Neutrophil (primary cell): ENCODE data around the gene DAD1.
"Not testable (repeated sequence)": the region's sequence is repeated elsewhere in the genome, so short reads cannot be mapped to it uniquely, and the experiment has no call there.

Experiments
- H3K27ac ChIP-seq: fragments of 200-600 bp; sonication (generic); 2 replicates; pipeline ENCODE4 v1.5.1; 2016; ENCODE audit warnings: mild to moderate bottlenecking, moderate library complexity
- H3K27me3 ChIP-seq: fragments of 200-600 bp; sonication (generic); 2 replicates; pipeline ENCODE4 v1.6.0; 2016; ENCODE audit warnings: mild to moderate bottlenecking
- H3K36me3 ChIP-seq: fragments of 200-600 bp; sonication (generic); 2 replicates; pipeline ENCODE4 v1.5.1; 2017
- H3K4me1 ChIP-seq, 2 experiments: fragments of 200-600 bp in 1 of 2; sonication (generic) in 1 of 2; 1 replicate in 1 of 2; 2 replicates in 1 of 2; pipeline versions ENCODE4 v1.5.1 to v1.6.1; 2013 to 2016; ENCODE audit warnings: low read depth in 1 of 2, low read length in 1 of 2, mild to moderate bottlenecking in 1 of 2, moderate library complexity in 1 of 2; ENCODE audit not compliant: control insufficient read depth in 1 of 2, insufficient read depth in 1 of 2
- H3K4me3 ChIP-seq, 2 experiments: fragments of 200-600 bp in 1 of 2; sonication (generic) in 1 of 2; 1 replicate in 1 of 2; 2 replicates in 1 of 2; pipeline ENCODE4 v1.5.1; 2013 to 2016; ENCODE audit warnings: low read depth in 1 of 2, low read length in 1 of 2, mild to moderate bottlenecking in 1 of 2, moderate library complexity in 1 of 2
- H3K9me3 ChIP-seq: fragments of 200-600 bp; sonication (generic); 2 replicates; pipeline ENCODE4 v1.5.1; 2016
- TF ChIP-seq, protein P1 (sequence below): fragments of 200-600 bp; sonication (generic); IDR thresholded peaks from 2 replicates; pipeline ENCODE4 v1.5.1; 2016; ENCODE audit warnings: antibody characterized with exemption

The DAD1 gene

DNA sequence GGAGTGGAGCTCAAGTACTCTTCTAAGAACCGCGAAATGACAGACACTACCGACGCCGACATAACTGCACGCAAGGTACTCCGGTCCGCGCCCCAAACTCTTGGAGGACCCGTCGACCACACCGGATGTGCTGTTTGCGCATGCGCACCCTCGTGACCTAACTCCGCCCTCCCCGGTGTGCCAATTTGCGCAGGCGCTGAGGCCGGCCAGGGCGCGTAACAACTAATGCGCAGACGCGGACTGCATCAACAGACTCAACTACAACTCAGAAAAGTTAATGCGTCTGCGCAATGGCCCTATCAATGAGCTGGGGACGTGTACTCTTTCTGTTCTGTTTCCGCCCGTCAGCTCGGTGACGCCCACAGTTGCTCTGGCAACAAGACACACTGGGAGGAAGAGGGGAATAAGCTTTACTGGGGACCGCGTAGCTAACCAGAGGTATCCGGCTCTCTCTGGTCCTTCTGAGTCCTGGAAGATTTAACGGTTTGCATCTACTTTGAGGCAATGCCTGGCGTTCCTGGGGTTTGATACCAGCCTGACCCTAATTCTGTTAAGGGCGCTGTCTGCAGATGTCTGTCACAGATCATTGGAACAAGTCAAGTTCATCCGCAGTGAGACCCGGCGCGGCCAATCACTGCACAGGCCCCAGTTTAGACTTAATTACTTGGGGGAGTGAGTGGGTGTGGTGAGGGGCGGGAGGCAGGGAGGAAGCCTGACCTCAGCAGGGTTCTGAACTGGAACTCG is at the start of gene DAD1:
TSS of gene DAD1 (minus strand) at position 129 of the 744 bp plus-strand sequence. CDS start at position 62, 67 bp downstream.
- H3K4me3 ChIP-seq, result peak within 1 kb of the TSS; percentile 82 to 93
- peak within 1 kb of the TSS; percentile 89 for H3K27ac ChIP-seq
- no peaks in the 10 kb centered on the region for H3K9me3 ChIP-seq
- H3K27me3 ChIP-seq, result peaks cover 22% of the 10 kb centered on the region
- no peaks in the 10 kb centered on the region for H3K36me3 ChIP-seq
- TF ChIP-seq, protein P1, sequence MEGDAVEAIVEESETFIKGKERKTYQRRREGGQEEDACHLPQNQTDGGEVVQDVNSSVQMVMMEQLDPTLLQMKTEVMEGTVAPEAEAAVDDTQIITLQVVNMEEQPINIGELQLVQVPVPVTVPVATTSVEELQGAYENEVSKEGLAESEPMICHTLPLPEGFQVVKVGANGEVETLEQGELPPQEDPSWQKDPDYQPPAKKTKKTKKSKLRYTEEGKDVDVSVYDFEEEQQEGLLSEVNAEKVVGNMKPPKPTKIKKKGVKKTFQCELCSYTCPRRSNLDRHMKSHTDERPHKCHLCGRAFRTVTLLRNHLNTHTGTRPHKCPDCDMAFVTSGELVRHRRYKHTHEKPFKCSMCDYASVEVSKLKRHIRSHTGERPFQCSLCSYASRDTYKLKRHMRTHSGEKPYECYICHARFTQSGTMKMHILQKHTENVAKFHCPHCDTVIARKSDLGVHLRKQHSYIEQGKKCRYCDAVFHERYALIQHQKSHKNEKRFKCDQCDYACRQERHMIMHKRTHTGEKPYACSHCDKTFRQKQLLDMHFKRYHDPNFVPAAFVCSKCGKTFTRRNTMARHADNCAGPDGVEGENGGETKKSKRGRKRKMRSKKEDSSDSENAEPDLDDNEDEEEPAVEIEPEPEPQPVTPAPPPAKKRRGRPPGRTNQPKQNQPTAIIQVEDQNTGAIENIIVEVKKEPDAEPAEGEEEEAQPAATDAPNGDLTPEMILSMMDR, result peak; percentile 34
- peaks cover 20 to 24% of the 10 kb centered on the region in 2 experiments for H3K4me1 ChIP-seq

DNA sequence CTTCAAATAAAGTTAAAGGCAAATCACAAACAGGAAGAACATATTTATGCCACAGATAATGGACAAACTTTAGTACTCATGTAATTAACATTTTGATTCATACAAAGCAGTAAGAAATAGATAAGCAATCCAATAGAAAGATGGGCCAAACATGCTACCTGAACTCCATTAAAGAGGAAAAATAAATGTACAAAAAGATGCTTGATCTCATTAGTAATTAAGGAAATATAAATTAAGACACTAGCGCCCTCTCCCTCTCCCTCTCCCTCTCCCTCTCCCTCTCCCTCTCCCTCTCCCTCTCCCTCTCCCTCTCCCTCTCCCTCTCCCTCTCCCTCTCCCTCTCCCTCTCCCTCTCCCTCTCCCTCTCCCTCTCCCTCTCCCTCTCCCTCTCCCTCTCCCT is 47.0 kb upstream of the DAD1 start:
- not testable (repeated sequence) for H3K27me3 ChIP-seq, H3K4me3 ChIP-seq, H3K9me3 ChIP-seq, H3K36me3 ChIP-seq, H3K4me1 ChIP-seq, H3K27ac ChIP-seq

DNA sequence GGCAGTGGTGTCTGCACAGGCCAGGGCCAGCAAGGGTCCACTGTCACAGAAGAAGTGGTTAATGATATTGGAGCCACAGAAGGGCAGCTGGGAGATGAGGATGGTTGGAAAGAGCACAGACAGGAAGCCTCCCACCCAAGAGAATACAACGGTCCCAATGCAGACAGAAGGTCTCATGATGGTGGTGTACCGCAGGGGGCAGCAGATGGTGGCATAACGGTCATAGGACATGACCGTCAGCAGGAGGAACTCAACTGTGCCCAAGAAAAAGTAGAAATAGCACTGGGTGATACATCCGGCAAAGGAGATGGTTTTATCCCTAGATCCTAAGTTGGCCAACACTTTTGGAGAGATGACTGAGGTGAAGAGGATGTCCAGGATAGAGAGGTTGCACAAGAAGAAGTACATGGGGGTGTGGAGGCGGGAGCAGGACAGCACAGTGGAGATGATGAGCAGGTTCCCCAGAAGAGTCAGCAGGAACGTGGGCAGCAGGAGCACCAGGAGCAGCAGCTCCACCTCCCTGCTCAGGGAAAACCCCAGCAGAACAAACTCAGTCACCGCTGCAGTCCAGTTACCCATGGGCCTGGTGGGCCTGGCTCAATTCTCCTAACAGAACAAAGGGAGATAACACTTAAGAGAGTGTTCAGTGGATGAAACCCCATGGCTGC is 45.3 kb upstream of the DAD1 start:
- TF ChIP-seq, protein P1, result no peak
- H3K27me3 ChIP-seq, result no peaks in the 10 kb centered on the region
- no peak overlapping the region for H3K27ac ChIP-seq
- no peaks in the 10 kb centered on the region for H3K4me1 ChIP-seq
- H3K4me3 ChIP-seq, result no peak overlapping the region
- no peaks in the 10 kb centered on the region for H3K9me3 ChIP-seq
- no peaks in the 10 kb centered on the region for H3K36me3 ChIP-seq

DNA sequence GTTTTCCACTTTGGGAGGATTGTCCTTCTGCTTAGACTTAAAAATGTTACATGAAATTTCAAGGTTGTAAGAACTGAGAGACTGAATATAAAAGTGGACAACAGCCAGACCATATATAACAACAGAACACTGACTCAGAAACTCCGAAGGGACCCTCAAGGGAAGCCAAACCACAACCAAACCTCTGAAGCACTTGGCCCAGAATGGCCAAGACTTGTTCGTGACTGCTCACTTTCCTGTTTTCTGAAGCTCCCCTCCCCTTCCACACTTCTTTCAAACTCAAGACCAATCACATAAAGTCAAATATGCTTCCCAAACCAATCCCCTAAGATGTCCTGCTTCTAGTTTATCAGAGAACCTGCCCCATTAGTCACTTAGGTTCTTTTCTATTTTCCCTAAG is 41.5 kb upstream of the DAD1 start:
- Histone ChIP-seq H3K4me3 (no peak overlapping the region), H3K9me3 (no peaks in the 10 kb centered on the region), H3K27me3 (no peaks in the 10 kb centered on the region), H3K36me3 (no peaks in the 10 kb centered on the region), H3K4me1 (no peaks in the 10 kb centered on the region), H3K27ac (no peak overlapping the region)
- TF ChIP-seq, protein P1, result no peak

DNA sequence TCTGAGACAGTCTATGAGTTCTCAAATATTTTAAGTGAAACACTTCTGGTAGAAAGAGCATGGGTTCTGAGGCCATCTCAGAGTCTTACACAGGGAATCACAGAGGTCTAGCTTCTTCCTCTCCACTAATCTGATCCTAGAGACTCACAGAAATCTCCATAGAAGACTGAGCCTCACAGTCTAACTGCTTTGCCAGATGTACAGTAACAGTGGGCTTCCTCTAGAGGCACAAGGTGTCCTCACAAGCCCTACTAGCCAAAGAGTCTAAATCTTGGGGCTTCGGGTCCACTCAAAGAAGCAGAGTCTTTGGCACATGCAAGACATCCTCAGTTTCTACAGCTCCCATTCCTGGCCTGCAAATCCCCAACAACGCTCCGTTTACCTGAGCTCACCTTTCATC is 41.0 kb upstream of the DAD1 start:
- no peaks in the 10 kb centered on the region for H3K9me3 ChIP-seq
- no peak overlapping the region for H3K27ac ChIP-seq
- no peaks in the 10 kb centered on the region for H3K36me3 ChIP-seq
- no peak overlapping the region for H3K4me3 ChIP-seq
- no peaks in the 10 kb centered on the region for H3K27me3 ChIP-seq
- TF ChIP-seq, protein P1, result no peak
- H3K4me1 ChIP-seq, result no peaks in the 10 kb centered on the region

DNA sequence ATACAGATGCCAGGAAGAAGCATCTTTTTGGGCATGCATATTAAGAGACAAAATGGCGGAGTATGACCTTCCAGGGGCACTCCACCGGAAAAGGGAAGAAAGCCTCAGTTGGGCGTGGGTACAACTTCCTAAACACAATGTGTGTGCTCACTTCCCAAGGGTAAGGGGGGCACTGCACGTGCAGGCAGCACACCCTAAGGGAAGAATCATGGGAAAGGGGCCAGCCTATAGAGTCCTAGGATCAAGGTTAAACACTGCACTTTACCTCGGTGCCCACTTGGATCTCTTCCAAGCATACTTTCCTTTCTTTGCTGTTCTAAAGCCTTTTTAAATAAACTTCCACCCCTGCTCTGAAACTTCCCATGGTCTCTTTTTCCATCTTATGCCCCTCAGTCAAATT is 40.3 kb upstream of the DAD1 start:
- Histone ChIP-seq H3K27ac (no peak overlapping the region), H3K4me3 (no peak overlapping the region), H3K27me3 (no peaks in the 10 kb centered on the region), H3K36me3 (no peaks in the 10 kb centered on the region), H3K9me3 (no peaks in the 10 kb centered on the region), H3K4me1 (peaks cover 0 to 5% of the 10 kb centered on the region in 2 experiments)
- TF ChIP-seq, protein P1, result no peak
